Trophoblast cell (in vitro differentiated cells and primary cell): ENCODE measurements around the gene FGF3.

Experiments used
- DNase-seq, 2 donors: peaks; one replicate each; pipeline ENCODE4 v3.0.0-alpha.2; 2016
- H2AFZ ChIP-seq: 2 replicates; pipeline ENCODE4 v1.6.1; 2013; ENCODE audit warnings: low read length, moderate library complexity, mild to moderate bottlenecking; ENCODE audit not compliant: insufficient read depth, poor library complexity
- H2AK5ac ChIP-seq: 2 replicates; pipeline ENCODE4 v1.6.1; 2013; ENCODE audit warnings: mild to moderate bottlenecking, low read length
- H2BK120ac ChIP-seq: 2 replicates; pipeline ENCODE4 v1.6.1; 2013; ENCODE audit warnings: low read length, mild to moderate bottlenecking, moderate library complexity; ENCODE audit not compliant: insufficient read depth, poor library complexity
- H2BK12ac ChIP-seq: 2 replicates; pipeline ENCODE4 v1.6.1; 2013; ENCODE audit warnings: mild to moderate bottlenecking, low read length, moderate library complexity
- H2BK5ac ChIP-seq: 2 replicates; pipeline ENCODE4 v1.6.1; 2013; ENCODE audit warnings: low read length, low read depth, moderate library complexity, mild to moderate bottlenecking; ENCODE audit not compliant: poor library complexity
- H3K14ac ChIP-seq: 2 replicates; pipeline ENCODE4 v1.6.1; 2013; ENCODE audit warnings: mild to moderate bottlenecking, low read length
- H3K18ac ChIP-seq: 2 replicates; pipeline ENCODE4 v1.6.1; 2013; ENCODE audit warnings: mild to moderate bottlenecking, low read length
- H3K23ac ChIP-seq: 2 replicates; pipeline ENCODE4 v1.6.1; 2013; ENCODE audit warnings: low read length
- H3K27ac ChIP-seq: 2 replicates; pipeline ENCODE4 v1.5.1; 2013; ENCODE audit warnings: low read depth, mild to moderate bottlenecking, inconsistent platforms, low read length, moderate library complexity
- H3K27me3 ChIP-seq: 2 replicates; pipeline ENCODE4 v1.6.1; 2013; ENCODE audit warnings: inconsistent platforms, mild to moderate bottlenecking, low read length, moderate library complexity; ENCODE audit not compliant: insufficient read depth
- H3K36me3 ChIP-seq, 2 experiments: 1 replicate in 1 of 2; 2 replicates in 1 of 2; pipeline ENCODE4 v1.6.1; 2013; ENCODE audit warnings: low read length in 2 of 2, mild to moderate bottlenecking in 2 of 2, moderate library complexity in 1 of 2; ENCODE audit not compliant: insufficient read depth in 2 of 2, control insufficient read depth in 1 of 2
- H3K4ac ChIP-seq: 2 replicates; pipeline ENCODE4 v1.6.1; 2013; ENCODE audit warnings: low read depth, mild to moderate bottlenecking, low read length, moderate library complexity
- H3K4me1 ChIP-seq, 2 experiments: 1 replicate in 1 of 2; 2 replicates in 1 of 2; pipeline ENCODE4 v1.6.1; 2013; ENCODE audit warnings: low read length in 2 of 2, mild to moderate bottlenecking in 2 of 2, moderate library complexity in 1 of 2; ENCODE audit not compliant: insufficient read depth in 2 of 2, control insufficient read depth in 1 of 2
- H3K4me2 ChIP-seq: 2 replicates; pipeline ENCODE4 v1.6.1; 2013; ENCODE audit warnings: inconsistent platforms, mild to moderate bottlenecking, low read length, moderate library complexity
- H3K4me3 ChIP-seq: 2 replicates; pipeline ENCODE4 v1.5.1; 2013; ENCODE audit warnings: mild to moderate bottlenecking, low read depth, low read length, inconsistent platforms
- H3K79me1 ChIP-seq: one replicate; pipeline ENCODE4 v1.6.1; 2013; ENCODE audit warnings: low read length
- H3K79me2 ChIP-seq: 2 replicates; pipeline ENCODE4 v1.6.1; 2013; ENCODE audit warnings: low read length, mild to moderate bottlenecking; ENCODE audit not compliant: control insufficient read depth, insufficient read depth, poor library complexity
- H3K9ac ChIP-seq: 2 replicates; pipeline ENCODE4 v1.6.1; 2013; ENCODE audit warnings: mild to moderate bottlenecking, low read length
- H3K9me3 ChIP-seq: 2 replicates; pipeline ENCODE4 v1.6.1; 2013; ENCODE audit warnings: low read depth, mild to moderate bottlenecking, control low read depth, inconsistent platforms, low read length; ENCODE audit not compliant: insufficient read depth
- H4K12ac ChIP-seq: 2 replicates; pipeline ENCODE4 v1.6.1; 2013; ENCODE audit warnings: low read depth, mild to moderate bottlenecking, low read length, moderate library complexity
- H4K8ac ChIP-seq: 2 replicates; pipeline ENCODE4 v1.6.1; 2013; ENCODE audit warnings: low read depth, mild to moderate bottlenecking, low read length, moderate library complexity
- H4K91ac ChIP-seq: one replicate; pipeline ENCODE4 v1.6.1; 2013; ENCODE audit warnings: low read depth, mild to moderate bottlenecking, low read length, moderate library complexity
- WGBS: extraction: QIAGEN DNeasy Blood & Tissue Kit; methylation state at CpG from one replicate; pipeline ENCODE4 v1.1.7; 2013; ENCODE audit warnings: missing lambda C conversion rate; ENCODE audit not compliant: insufficient read length, insufficient coverage; ENCODE audit errors: extremely low coverage; 5-methylcytosine and 5-hydroxymethylcytosine counted together

Gene FGF3

DNA sequence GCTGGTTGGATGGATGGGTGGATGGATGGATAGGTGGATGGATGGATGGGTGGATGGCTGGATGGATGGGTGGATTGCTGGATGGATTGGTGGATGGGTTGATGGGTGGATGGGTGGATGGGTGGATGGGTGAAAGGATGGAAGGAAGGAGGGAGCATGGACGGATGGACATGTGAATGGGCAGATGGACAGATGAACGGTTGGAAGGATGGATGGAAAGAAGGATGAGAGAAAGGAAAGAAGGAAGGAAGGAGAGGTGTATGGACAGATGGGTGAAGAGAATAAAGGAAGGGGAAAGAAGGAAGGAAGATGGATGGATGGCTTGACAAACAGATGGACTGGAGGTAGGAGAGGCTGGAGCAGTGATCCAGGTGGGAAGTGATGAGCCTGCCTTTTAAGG lies 5.4 kb downstream of the FGF3 start:
- Histone ChIP-seq H3K23ac (no peak overlapping the region), H4K91ac (no peak overlapping the region), H3K4ac (no peak overlapping the region), H3K9me3 (peaks cover 14% of the 10 kb centered on the region), H2BK120ac (no peak overlapping the region), H3K27ac (no peak overlapping the region), H3K27me3 (peaks cover 42% of the 10 kb centered on the region), H4K8ac (no peak overlapping the region), H3K79me1 (no peaks in the 10 kb centered on the region), H2BK12ac (no peak overlapping the region), H3K4me2 (no peak overlapping the region), H3K79me2 (no peaks in the 10 kb centered on the region), H3K14ac (no peak overlapping the region), H3K36me3 (no peaks in the 10 kb centered on the region), H3K4me3 (no peak overlapping the region), H3K18ac (no peak overlapping the region), H2AK5ac (no peak overlapping the region), H4K12ac (no peak overlapping the region), H3K9ac (no peak overlapping the region), H3K4me1 (peaks cover 11 to 17% of the 10 kb centered on the region in 2 experiments), H2BK5ac (no peak overlapping the region), H2AFZ (no peak overlapping the region)
- 98% methylated on average over 2 of the region's 2 CpGs for WGBS
- no peak for DNase-seq

DNA sequence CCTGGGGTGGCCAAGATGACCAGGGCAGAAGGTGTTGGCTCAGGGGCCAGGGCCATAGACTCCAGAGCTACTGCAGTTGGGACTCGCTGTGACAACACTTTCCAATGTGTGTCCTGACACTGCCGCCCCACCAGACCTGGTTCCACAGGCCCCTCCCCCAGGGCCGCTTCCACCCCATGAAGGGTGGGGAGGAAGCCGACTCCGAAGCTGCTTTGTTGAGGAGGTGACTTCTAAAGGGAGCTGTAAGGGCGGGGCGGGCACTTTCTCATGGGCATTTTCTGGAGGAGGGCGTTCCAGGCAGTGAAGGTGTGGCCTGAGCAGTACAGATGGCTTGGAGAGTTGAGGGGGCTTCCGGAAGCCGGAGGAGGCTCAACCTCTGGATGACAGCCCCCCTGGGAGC lies 6.3 kb downstream of the FGF3 start:
- WGBS = no CpG with 5 or more reads among the region's 10 CpGs
- H2BK5ac ChIP-seq = no peak overlapping the region
- no peak overlapping the region for H4K8ac ChIP-seq
- H2AK5ac ChIP-seq = no peak overlapping the region
- no peak overlapping the region for H3K23ac ChIP-seq
- H3K14ac ChIP-seq = no peak overlapping the region
- no peak overlapping the region for H3K18ac ChIP-seq
- H3K4me1 ChIP-seq = peaks cover 13 to 15% of the 10 kb centered on the region in 2 experiments
- no peaks in the 10 kb centered on the region for H3K36me3 ChIP-seq
- no peak overlapping the region for H4K91ac ChIP-seq
- no peaks in the 10 kb centered on the region for H3K79me1 ChIP-seq
- H2BK12ac ChIP-seq = no peak overlapping the region
- H3K4me2 ChIP-seq = no peak overlapping the region
- no peak for DNase-seq
- no peak overlapping the region for H3K4ac ChIP-seq
- H2AFZ ChIP-seq = no peak overlapping the region
- H3K9ac ChIP-seq = no peak overlapping the region
- H2BK120ac ChIP-seq = no peak overlapping the region
- H3K79me2 ChIP-seq = no peaks in the 10 kb centered on the region
- H3K27me3 ChIP-seq = peaks cover 33% of the 10 kb centered on the region
- no peak overlapping the region for H3K4me3 ChIP-seq
- H3K9me3 ChIP-seq = peaks cover 14% of the 10 kb centered on the region
- H3K27ac ChIP-seq = no peak overlapping the region
- no peak overlapping the region for H4K12ac ChIP-seq

DNA sequence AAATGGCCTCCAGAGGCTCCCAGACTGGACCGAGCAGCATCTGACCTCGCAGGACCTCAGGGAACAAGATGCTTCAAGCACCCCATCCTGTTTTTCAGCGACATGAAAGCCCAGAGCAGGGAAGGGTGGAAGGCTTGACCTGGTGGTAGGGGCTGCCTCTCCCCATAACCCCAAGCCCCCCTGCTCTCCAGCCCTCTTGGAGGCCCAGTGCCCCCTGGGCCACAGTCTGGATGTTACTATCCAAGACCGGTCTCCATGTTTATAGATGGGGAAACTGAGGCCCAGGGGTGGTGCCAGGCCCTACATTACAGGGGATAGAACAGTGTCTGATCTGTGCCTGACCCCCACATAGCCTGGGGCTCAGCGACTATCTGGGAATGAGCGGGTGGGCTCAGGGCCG lies 7.0 kb downstream of the FGF3 start:
- no peak overlapping the region for H2BK120ac ChIP-seq
- H3K4me1 ChIP-seq = peaks cover 9% of the 10 kb centered on the region in 2 experiments
- no peak overlapping the region for H3K9ac ChIP-seq
- H3K4me3 ChIP-seq = no peak overlapping the region
- H3K18ac ChIP-seq = no peak overlapping the region
- no peak overlapping the region for H2AFZ ChIP-seq
- no peak overlapping the region for H3K27ac ChIP-seq
- H3K9me3 ChIP-seq = peaks cover 16% of the 10 kb centered on the region
- H3K23ac ChIP-seq = no peak overlapping the region
- no peak overlapping the region for H2BK5ac ChIP-seq
- H4K12ac ChIP-seq = no peak overlapping the region
- no peak overlapping the region for H4K8ac ChIP-seq
- no CpG with 5 or more reads among the region's 7 CpGs for WGBS
- H2AK5ac ChIP-seq = no peak overlapping the region
- H3K14ac ChIP-seq = no peak overlapping the region
- no peaks in the 10 kb centered on the region for H3K79me1 ChIP-seq
- peaks cover 26% of the 10 kb centered on the region for H3K27me3 ChIP-seq
- no peak overlapping the region for H4K91ac ChIP-seq
- no peaks in the 10 kb centered on the region for H3K36me3 ChIP-seq
- no peak overlapping the region for H3K4ac ChIP-seq
- H2BK12ac ChIP-seq = no peak overlapping the region
- DNase-seq = no peak
- no peaks in the 10 kb centered on the region for H3K79me2 ChIP-seq
- no peak overlapping the region for H3K4me2 ChIP-seq

DNA sequence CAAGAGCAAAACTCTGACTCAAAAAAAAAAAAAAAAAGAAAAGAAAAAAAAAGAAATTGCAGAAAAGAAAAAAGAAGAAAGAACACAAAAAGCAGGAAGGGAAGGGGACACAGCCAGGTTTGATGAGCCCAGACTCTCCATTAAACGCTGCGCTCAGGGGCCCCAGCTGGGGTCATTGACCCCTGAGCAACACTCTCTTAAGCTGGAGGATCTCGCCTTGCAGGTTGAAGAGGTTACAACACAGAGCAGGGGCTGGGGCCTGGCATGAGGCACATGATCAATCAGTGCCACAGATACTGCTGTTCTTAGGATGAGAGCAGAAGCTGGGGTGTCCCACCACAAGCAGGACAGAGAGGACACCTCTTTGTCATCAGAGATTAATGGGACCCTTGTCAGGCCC lies 7.8 kb downstream of the FGF3 start:
- H2BK12ac ChIP-seq = no peak overlapping the region
- H2BK120ac ChIP-seq = no peak overlapping the region
- no peak overlapping the region for H3K4ac ChIP-seq
- H4K12ac ChIP-seq = no peak overlapping the region
- H3K4me2 ChIP-seq = no peak overlapping the region
- H3K23ac ChIP-seq = no peak overlapping the region
- H3K27ac ChIP-seq = no peak overlapping the region
- H3K79me2 ChIP-seq = no peaks in the 10 kb centered on the region
- no peak overlapping the region for H2AFZ ChIP-seq
- H3K27me3 ChIP-seq = peaks cover 18% of the 10 kb centered on the region
- no peaks in the 10 kb centered on the region for H3K79me1 ChIP-seq
- H3K14ac ChIP-seq = no peak overlapping the region
- no peak overlapping the region for H2BK5ac ChIP-seq
- H3K18ac ChIP-seq = no peak overlapping the region
- no peak overlapping the region for H4K91ac ChIP-seq
- peaks cover 7 to 9% of the 10 kb centered on the region in 2 experiments for H3K4me1 ChIP-seq
- WGBS = no CpG with 5 or more reads among the region's 3 CpGs
- no peak overlapping the region for H3K4me3 ChIP-seq
- no peak overlapping the region for H3K9ac ChIP-seq
- no peaks in the 10 kb centered on the region for H3K36me3 ChIP-seq
- no peak for DNase-seq
- no peak overlapping the region for H4K8ac ChIP-seq
- no peak overlapping the region for H2AK5ac ChIP-seq
- peaks cover 12% of the 10 kb centered on the region for H3K9me3 ChIP-seq
